Trophoblast cell (in vitro differentiated cells and primary cell): ENCODE results near the gene RPS18.

ENCODE experiments used
- DNase-seq, 2 donors: peaks; one replicate each; pipeline ENCODE4 v3.0.0-alpha.2; 2016
- H2AFZ ChIP-seq: 2 replicates; pipeline ENCODE4 v1.6.1; 2013; ENCODE audit warnings: low read length, moderate library complexity, mild to moderate bottlenecking; ENCODE audit not compliant: insufficient read depth, poor library complexity
- H2AK5ac ChIP-seq: 2 replicates; pipeline ENCODE4 v1.6.1; 2013; ENCODE audit warnings: mild to moderate bottlenecking, low read length
- H2BK120ac ChIP-seq: 2 replicates; pipeline ENCODE4 v1.6.1; 2013; ENCODE audit warnings: low read length, mild to moderate bottlenecking, moderate library complexity; ENCODE audit not compliant: insufficient read depth, poor library complexity
- H2BK12ac ChIP-seq: 2 replicates; pipeline ENCODE4 v1.6.1; 2013; ENCODE audit warnings: mild to moderate bottlenecking, low read length, moderate library complexity
- H2BK5ac ChIP-seq: 2 replicates; pipeline ENCODE4 v1.6.1; 2013; ENCODE audit warnings: low read length, low read depth, moderate library complexity, mild to moderate bottlenecking; ENCODE audit not compliant: poor library complexity
- H3K14ac ChIP-seq: 2 replicates; pipeline ENCODE4 v1.6.1; 2013; ENCODE audit warnings: mild to moderate bottlenecking, low read length
- H3K18ac ChIP-seq: 2 replicates; pipeline ENCODE4 v1.6.1; 2013; ENCODE audit warnings: mild to moderate bottlenecking, low read length
- H3K23ac ChIP-seq: 2 replicates; pipeline ENCODE4 v1.6.1; 2013; ENCODE audit warnings: low read length
- H3K27ac ChIP-seq: 2 replicates; pipeline ENCODE4 v1.5.1; 2013; ENCODE audit warnings: low read depth, mild to moderate bottlenecking, inconsistent platforms, low read length, moderate library complexity
- H3K27me3 ChIP-seq: 2 replicates; pipeline ENCODE4 v1.6.1; 2013; ENCODE audit warnings: inconsistent platforms, mild to moderate bottlenecking, low read length, moderate library complexity; ENCODE audit not compliant: insufficient read depth
- H3K36me3 ChIP-seq, 2 experiments: 1 replicate in 1 of 2; 2 replicates in 1 of 2; pipeline ENCODE4 v1.6.1; 2013; ENCODE audit warnings: low read length in 2 of 2, mild to moderate bottlenecking in 2 of 2, moderate library complexity in 1 of 2; ENCODE audit not compliant: insufficient read depth in 2 of 2, control insufficient read depth in 1 of 2
- H3K4ac ChIP-seq: 2 replicates; pipeline ENCODE4 v1.6.1; 2013; ENCODE audit warnings: low read depth, mild to moderate bottlenecking, low read length, moderate library complexity
- H3K4me1 ChIP-seq, 2 experiments: 1 replicate in 1 of 2; 2 replicates in 1 of 2; pipeline ENCODE4 v1.6.1; 2013; ENCODE audit warnings: low read length in 2 of 2, mild to moderate bottlenecking in 2 of 2, moderate library complexity in 1 of 2; ENCODE audit not compliant: insufficient read depth in 2 of 2, control insufficient read depth in 1 of 2
- H3K4me2 ChIP-seq: 2 replicates; pipeline ENCODE4 v1.6.1; 2013; ENCODE audit warnings: inconsistent platforms, mild to moderate bottlenecking, low read length, moderate library complexity
- H3K4me3 ChIP-seq: 2 replicates; pipeline ENCODE4 v1.5.1; 2013; ENCODE audit warnings: mild to moderate bottlenecking, low read depth, low read length, inconsistent platforms
- H3K79me1 ChIP-seq: one replicate; pipeline ENCODE4 v1.6.1; 2013; ENCODE audit warnings: low read length
- H3K79me2 ChIP-seq: 2 replicates; pipeline ENCODE4 v1.6.1; 2013; ENCODE audit warnings: low read length, mild to moderate bottlenecking; ENCODE audit not compliant: control insufficient read depth, insufficient read depth, poor library complexity
- H3K9ac ChIP-seq: 2 replicates; pipeline ENCODE4 v1.6.1; 2013; ENCODE audit warnings: mild to moderate bottlenecking, low read length
- H3K9me3 ChIP-seq: 2 replicates; pipeline ENCODE4 v1.6.1; 2013; ENCODE audit warnings: low read depth, mild to moderate bottlenecking, control low read depth, inconsistent platforms, low read length; ENCODE audit not compliant: insufficient read depth
- H4K12ac ChIP-seq: 2 replicates; pipeline ENCODE4 v1.6.1; 2013; ENCODE audit warnings: low read depth, mild to moderate bottlenecking, low read length, moderate library complexity
- H4K8ac ChIP-seq: 2 replicates; pipeline ENCODE4 v1.6.1; 2013; ENCODE audit warnings: low read depth, mild to moderate bottlenecking, low read length, moderate library complexity
- H4K91ac ChIP-seq: one replicate; pipeline ENCODE4 v1.6.1; 2013; ENCODE audit warnings: low read depth, mild to moderate bottlenecking, low read length, moderate library complexity
- WGBS: extraction: QIAGEN DNeasy Blood & Tissue Kit; methylation state at CpG from one replicate; pipeline ENCODE4 v1.1.7; 2013; ENCODE audit warnings: missing lambda C conversion rate; ENCODE audit not compliant: insufficient read length, insufficient coverage; ENCODE audit errors: extremely low coverage; 5-methylcytosine and 5-hydroxymethylcytosine counted together

RPS18 gene

GRCh38 chr6:33304216-33304615 lies 32.3 kb downstream of the RPS18 start:
- no CpG with 5 or more reads among the region's 16 CpGs for WGBS
- Histone ChIP-seq H3K9ac (no peak overlapping the region), H2AK5ac (no peak overlapping the region), H3K9me3 (no peaks in the 10 kb centered on the region), H4K12ac (no peak overlapping the region), H3K4me1 (no peaks in the 10 kb centered on the region), H3K23ac (no peak overlapping the region), H4K8ac (no peak overlapping the region), H3K79me1 (peaks cover 6% of the 10 kb centered on the region), H3K14ac (no peak overlapping the region), H3K27me3 (no peaks in the 10 kb centered on the region), H2BK12ac (no peak overlapping the region), H2BK120ac (no peak overlapping the region), H2AFZ (no peak overlapping the region), H3K4me3 (no peak overlapping the region), H3K36me3 (peaks cover 10 to 18% of the 10 kb centered on the region in 2 experiments), H3K4me2 (no peak overlapping the region), H3K27ac (no peak overlapping the region), H3K79me2 (peaks cover 5% of the 10 kb centered on the region), H3K18ac (no peak overlapping the region), H2BK5ac (no peak overlapping the region), H3K4ac (no peak overlapping the region), H4K91ac (no peak overlapping the region)
- DNase-seq, result no peak

- H4K12ac ChIP-seq, result no peak overlapping the region
- H3K27me3 ChIP-seq, result no peaks in the 10 kb centered on the region
- no peak overlapping the region for H2BK5ac ChIP-seq
- no peak overlapping the region for H3K23ac ChIP-seq
- H4K8ac ChIP-seq, result no peak overlapping the region
- WGBS, result no CpG with 5 or more reads among the region's 8 CpGs
- H2AK5ac ChIP-seq, result no peak overlapping the region
- no peak overlapping the region for H3K9ac ChIP-seq
- no peaks in the 10 kb centered on the region for H3K4me1 ChIP-seq
- no peak for DNase-seq
- peaks cover 10 to 18% of the 10 kb centered on the region in 2 experiments for H3K36me3 ChIP-seq
- no peak overlapping the region for H4K91ac ChIP-seq
- no peak overlapping the region for H3K14ac ChIP-seq
- peaks cover under 1% of the 10 kb centered on the region for H3K79me2 ChIP-seq
- H3K4me2 ChIP-seq, result no peak overlapping the region
- no peaks in the 10 kb centered on the region for H3K79me1 ChIP-seq
- no peak overlapping the region for H3K4ac ChIP-seq
- H3K27ac ChIP-seq, result no peak overlapping the region
- no peak overlapping the region for H3K18ac ChIP-seq
- no peak overlapping the region for H3K4me3 ChIP-seq
- no peak overlapping the region for H2BK12ac ChIP-seq
- no peaks in the 10 kb centered on the region for H3K9me3 ChIP-seq
- H2AFZ ChIP-seq, result no peak overlapping the region
- H2BK120ac ChIP-seq, result no peak overlapping the region
Measured at GRCh38 chr6:33305052-33305451, 33.2 kb downstream of the RPS18 start.

GRCh38 chr6:33306356-33306755 lies 34.5 kb downstream of the RPS18 start:
- Histone ChIP-seq H2AFZ (no peak overlapping the region), H4K12ac (no peak overlapping the region), H2BK120ac (no peak overlapping the region), H4K91ac (no peak overlapping the region), H3K27ac (no peak overlapping the region), H2AK5ac (no peak overlapping the region), H3K4ac (no peak overlapping the region), H3K27me3 (no peaks in the 10 kb centered on the region), H4K8ac (no peak overlapping the region), H3K9ac (no peak overlapping the region), H2BK5ac (no peak overlapping the region), H3K18ac (no peak overlapping the region), H3K4me1 (no peaks in the 10 kb centered on the region), H3K9me3 (no peaks in the 10 kb centered on the region), H3K23ac (no peak overlapping the region), H3K79me2 (no peaks in the 10 kb centered on the region), H3K79me1 (no peaks in the 10 kb centered on the region), H3K14ac (no peak overlapping the region), H2BK12ac (no peak overlapping the region), H3K4me2 (no peak overlapping the region), H3K36me3 (peaks cover 12 to 18% of the 10 kb centered on the region in 2 experiments), H3K4me3 (no peak overlapping the region)
- WGBS, result no CpG with 5 or more reads among the region's 4 CpGs
- no peak for DNase-seq

DNA sequence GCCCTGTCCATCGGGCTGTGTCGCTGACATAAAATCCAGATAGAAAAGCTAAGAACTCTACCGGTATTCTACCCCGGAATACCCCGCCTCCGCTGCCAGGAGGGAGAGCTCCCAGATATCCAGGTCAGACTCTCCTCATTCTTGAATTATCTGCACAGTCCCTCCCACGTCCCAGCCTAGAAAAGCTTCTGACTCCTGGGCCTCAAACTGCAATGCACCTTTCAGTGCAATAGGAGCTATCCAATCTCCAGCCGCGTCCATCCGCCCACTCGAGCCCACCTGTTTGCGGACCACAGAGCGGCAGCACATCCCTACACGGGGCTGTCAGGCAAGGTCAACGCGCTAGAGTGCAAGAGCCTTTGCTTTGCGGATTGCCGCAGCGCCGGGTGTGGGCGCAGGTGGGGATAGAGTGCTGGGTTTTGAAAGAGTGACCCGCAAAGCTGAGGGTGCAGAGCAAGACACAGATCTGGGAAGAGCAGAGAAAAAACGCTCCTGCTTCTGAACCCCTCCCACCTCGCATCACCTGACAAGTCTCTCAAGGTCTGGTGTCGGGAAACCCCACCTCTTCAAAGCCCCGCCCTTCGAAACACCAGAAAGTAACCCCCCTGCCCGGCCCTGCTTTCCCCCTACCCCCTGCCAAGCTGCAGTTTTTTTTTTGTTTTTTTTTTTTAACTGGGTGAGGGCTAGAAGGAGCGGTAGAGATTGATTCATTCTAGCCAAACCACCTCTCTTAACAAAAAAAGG lies 40.7 kb downstream of the RPS18 start:
- peak overlapping the region; percentile 78 for H4K91ac ChIP-seq
- H3K4ac ChIP-seq, result no peak overlapping the region
- peaks cover 9 to 13% of the 10 kb centered on the region in 2 experiments for H3K36me3 ChIP-seq
- H3K27ac ChIP-seq, result peak overlapping the region; percentile 65
- WGBS, result no CpG with 5 or more reads among the region's 29 CpGs
- H3K23ac ChIP-seq, result no peak overlapping the region
- no peaks in the 10 kb centered on the region for H3K9me3 ChIP-seq
- peak overlapping the region; percentile 89 for H2AFZ ChIP-seq
- peak overlapping the region; percentile 27 for H2BK5ac ChIP-seq
- H2BK12ac ChIP-seq, result no peak overlapping the region
- no peak overlapping the region for H3K9ac ChIP-seq
- H2BK120ac ChIP-seq, result no peak overlapping the region
- DNase-seq, result peak; percentile 57 to 70
- H3K18ac ChIP-seq, result peak overlapping the region; percentile 74
- H3K79me1 ChIP-seq, result peaks cover 15% of the 10 kb centered on the region
- peak overlapping the region; percentile 57 for H3K4me3 ChIP-seq
- H4K12ac ChIP-seq, result peak overlapping the region; percentile 22
- peak overlapping the region; percentile 34 for H3K14ac ChIP-seq
- H3K79me2 ChIP-seq, result peaks cover 10% of the 10 kb centered on the region
- H4K8ac ChIP-seq, result peak overlapping the region; percentile 63
- H2AK5ac ChIP-seq, result no peak overlapping the region
- peak overlapping the region; percentile 77 for H3K4me2 ChIP-seq
- H3K4me1 ChIP-seq, result peaks cover 12 to 19% of the 10 kb centered on the region in 2 experiments
- no peaks in the 10 kb centered on the region for H3K27me3 ChIP-seq
